ENCODE measurements around the gene ZBTB20. TPM values are rescaled to one million over a fixed set of nuclear protein-coding genes. Genes with fewer than 3 reads are reported as not detected.

The ZBTB20 gene
- total and polyA plus RNA-seq, 7 donors = under 0.01 to 113 (median 58.6) TPM

GRCh38 chr3:114792159-114792918, 354.7 kb downstream of the ZBTB20 start:
- TF ChIP-seq POLR2AphosphoS5 (IDR thresholded peaks at IDR 0.05) = no peak
- TF ChIP-seq POLR2A (IDR thresholded peaks at IDR 0.05) = no peak
- no peak for TF ChIP-seq CTCF (IDR thresholded peaks at IDR 0.05)
- no peak for TF ChIP-seq EP300 (IDR thresholded peaks at IDR 0.05)
- intact Hi-C loops (cut with DNase I) = no loop called here
- Histone ChIP-seq H3K4me3 (no peak overlapping the region), H3K27ac (no peak overlapping the region), H3K27me3 (no peaks in the 10 kb centered on the region), H3K36me3 (no peaks in the 10 kb centered on the region), H3K9me3 (no peaks in the 10 kb centered on the region), H3K4me1 (peaks cover 0 to 11% (median 2%) of the 10 kb centered on the region in 4 donors)
- DNase-seq = no peak
- 94 to 95% methylated on average over 2 of the region's 2 CpGs for WGBS, 2 donors

- no peak for DNase-seq
- no peak overlapping the region for H3K27ac ChIP-seq
- intact Hi-C loops (cut with DNase I) = no loop called here
- H3K36me3 ChIP-seq = no peaks in the 10 kb centered on the region
- no peaks in the 10 kb centered on the region for H3K9me3 ChIP-seq
- no peak for TF ChIP-seq CTCF (IDR thresholded peaks at IDR 0.05)
- TF ChIP-seq POLR2AphosphoS5 (IDR thresholded peaks at IDR 0.05) = no peak
- no peak for TF ChIP-seq POLR2A (IDR thresholded peaks at IDR 0.05)
- TF ChIP-seq EP300 (IDR thresholded peaks at IDR 0.05) = no peak
- H3K4me1 ChIP-seq = peaks cover 0 to 11% (median 2%) of the 10 kb centered on the region in 4 donors
- H3K4me3 ChIP-seq = no peak overlapping the region
- H3K27me3 ChIP-seq = no peaks in the 10 kb centered on the region
These were observed 356.3 kb downstream of the ZBTB20 start for GRCh38 chr3:114790752-114791151.

- intact Hi-C loops (cut with DNase I) = no loop called here
- Histone ChIP-seq H3K27me3 (no peaks in the 10 kb centered on the region), H3K36me3 (no peaks in the 10 kb centered on the region), H3K4me1 (peaks cover 0 to 11% (median 2%) of the 10 kb centered on the region in 4 donors), H3K4me3 (no peak overlapping the region), H3K9me3 (no peaks in the 10 kb centered on the region), H3K27ac (no peak overlapping the region)
- 41 to 61% methylated on average over 1 of the region's 1 CpG for WGBS, 2 donors
- DNase-seq = no peak
- TF ChIP-seq CTCF (IDR thresholded peaks at IDR 0.05) (no peak), EP300 (IDR thresholded peaks at IDR 0.05) (no peak), POLR2A (IDR thresholded peaks at IDR 0.05) (no peak), POLR2AphosphoS5 (IDR thresholded peaks at IDR 0.05) (no peak)
These were observed 357.3 kb downstream of the ZBTB20 start for GRCh38 chr3:114789803-114790202.

GRCh38 chr3:114775395-114775794, 371.7 kb downstream of the ZBTB20 start:
- Histone ChIP-seq H3K4me3 (no peak overlapping the region), H3K9me3 (peaks cover 0 to 4% (median 0%) of the 10 kb centered on the region in 4 donors), H3K27ac (no peak overlapping the region), H3K4me1 (no peaks in the 10 kb centered on the region), H3K27me3 (no peaks in the 10 kb centered on the region), H3K36me3 (no peaks in the 10 kb centered on the region)
- 71 to 88% methylated on average over 2 of the region's 2 CpGs for WGBS, 2 donors
- intact Hi-C loops (cut with DNase I) = no loop called here
- TF ChIP-seq POLR2AphosphoS5 (IDR thresholded peaks at IDR 0.05) (no peak), POLR2A (IDR thresholded peaks at IDR 0.05) (no peak), EP300 (IDR thresholded peaks at IDR 0.05) (no peak), CTCF (IDR thresholded peaks at IDR 0.05) (no peak)
- DNase-seq = no peak
